ENCODE results near the gene MOSMO.

The MOSMO gene

GRCh38 chr16:22050963-22051362 lies 43.1 kb downstream of the MOSMO start:
- no peak for DNase-seq (ENCODE audit: low spot score)

- peak; percentile 33 for DNase-seq (ENCODE audit: low spot score)
These were observed 45.1 kb downstream of the MOSMO start for GRCh38 chr16:22052980-22053379.

- no peak for DNase-seq (ENCODE audit: low spot score)
These were observed 46.0 kb downstream of the MOSMO start for GRCh38 chr16:22053921-22054341.

GRCh38 chr16:22054847-22055590 lies 47.1 kb downstream of the MOSMO start:
- peak; percentile 23 for DNase-seq (ENCODE audit: low spot score)

GRCh38 chr16:22055881-22056280 lies 48.0 kb downstream of the MOSMO start:
- peak; percentile 26 for DNase-seq (ENCODE audit: low spot score)

- DNase-seq (ENCODE audit: low spot score): no peak
These were observed 56.1 kb downstream of the MOSMO start for GRCh38 chr16:22063888-22064467.

GRCh38 chr16:22065252-22065651 lies 57.3 kb downstream of the MOSMO start:
- no peak for DNase-seq (ENCODE audit: low spot score)

- DNase-seq (ENCODE audit: low spot score): no peak
These were observed 62.7 kb downstream of the MOSMO start for GRCh38 chr16:22070361-22071330.

GRCh38 chr16:22071331-22071910 lies 63.5 kb downstream of the MOSMO start:
- DNase-seq (ENCODE audit: low spot score): no peak

- DNase-seq (ENCODE audit: low spot score): no peak
These were observed 65.4 kb downstream of the MOSMO start for GRCh38 chr16:22073350-22073749.

- DNase-seq (ENCODE audit: low spot score): no peak
These were observed 67.3 kb downstream of the MOSMO start for GRCh38 chr16:22075043-22075757.

- DNase-seq (ENCODE audit: low spot score): no peak
These were observed 67.9 kb downstream of the MOSMO start for GRCh38 chr16:22075776-22076175.

- DNase-seq (ENCODE audit: low spot score): peak; percentile 62
These were observed 69.9 kb downstream of the MOSMO start for GRCh38 chr16:22077700-22078313.

GRCh38 chr16:22078656-22079055 lies 70.7 kb downstream of the MOSMO start:
- DNase-seq (ENCODE audit: low spot score): no peak

- DNase-seq (ENCODE audit: low spot score): no peak
These were observed 73.1 kb downstream of the MOSMO start for GRCh38 chr16:22081050-22081449.

- DNase-seq (ENCODE audit: low spot score): no peak
These were observed 78.5 kb downstream of the MOSMO start for GRCh38 chr16:22086440-22086839.

- no peak for DNase-seq (ENCODE audit: low spot score)
These were observed 80.7 kb downstream of the MOSMO start for GRCh38 chr16:22088642-22089041.

GRCh38 chr16:22089910-22090309 lies 82.0 kb downstream of the MOSMO start:
- DNase-seq (ENCODE audit: low spot score): no peak

- DNase-seq (ENCODE audit: low spot score): no peak
These were observed 83.8 kb downstream of the MOSMO start for GRCh38 chr16:22091721-22092120.

GRCh38 chr16:22092143-22092933 lies 84.4 kb downstream of the MOSMO start, which contains the start of gene VWA3A:
Gene VWA3A, plus strand, starts transcription at chr16:22092541. Its CDS starts 97 bp downstream, at chr16:22092638.
- no peak for DNase-seq (ENCODE audit: low spot score)

Measured in hematopoietic multipotent progenitor cell treated with erythropoietin and hydrocortisone succinate and interleukin-3 and kit ligand, for 17 days (in vitro differentiated cells).